ENCODE results near the gene CDKAL1.

- TF ChIP-seq CTCF (IDR thresholded peaks at IDR 0.05) (no peak), EZH2phosphoT487 (IDR thresholded peaks at IDR 0.05) (no peak)
Observed at GRCh38 chr6:20673458-20673857, 139.2 kb downstream of the CDKAL1 start.

Measured in neural progenitor cell (in vitro differentiated cells).